ENCODE data around the gene RIN2.

- no peak for TF ChIP-seq EZH2 (IDR thresholded peaks at IDR 0.05; ENCODE audit: low read depth)
- TF ChIP-seq, protein P1, sequence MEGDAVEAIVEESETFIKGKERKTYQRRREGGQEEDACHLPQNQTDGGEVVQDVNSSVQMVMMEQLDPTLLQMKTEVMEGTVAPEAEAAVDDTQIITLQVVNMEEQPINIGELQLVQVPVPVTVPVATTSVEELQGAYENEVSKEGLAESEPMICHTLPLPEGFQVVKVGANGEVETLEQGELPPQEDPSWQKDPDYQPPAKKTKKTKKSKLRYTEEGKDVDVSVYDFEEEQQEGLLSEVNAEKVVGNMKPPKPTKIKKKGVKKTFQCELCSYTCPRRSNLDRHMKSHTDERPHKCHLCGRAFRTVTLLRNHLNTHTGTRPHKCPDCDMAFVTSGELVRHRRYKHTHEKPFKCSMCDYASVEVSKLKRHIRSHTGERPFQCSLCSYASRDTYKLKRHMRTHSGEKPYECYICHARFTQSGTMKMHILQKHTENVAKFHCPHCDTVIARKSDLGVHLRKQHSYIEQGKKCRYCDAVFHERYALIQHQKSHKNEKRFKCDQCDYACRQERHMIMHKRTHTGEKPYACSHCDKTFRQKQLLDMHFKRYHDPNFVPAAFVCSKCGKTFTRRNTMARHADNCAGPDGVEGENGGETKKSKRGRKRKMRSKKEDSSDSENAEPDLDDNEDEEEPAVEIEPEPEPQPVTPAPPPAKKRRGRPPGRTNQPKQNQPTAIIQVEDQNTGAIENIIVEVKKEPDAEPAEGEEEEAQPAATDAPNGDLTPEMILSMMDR (conservative IDR thresholded peaks at IDR 0.05): no peak
Measured at GRCh38 chr20:19802099-19802491, 44.0 kb downstream of the RIN2 start.
